Muscle of back (tissue), 13 donors: ENCODE data around the gene ZKSCAN1. TPM values are rescaled to one million over a fixed set of nuclear protein-coding genes. Genes with fewer than 3 reads are reported as not detected.
A peak's percentile ranks its signal among the peaks of the same experiment; 100 is the strongest.
"Not testable (repeated sequence)": the region's sequence is repeated elsewhere in the genome, so short reads cannot be mapped to it uniquely, and the experiment has no call there.

Source experiments
- DNase-seq, 3 donors: peaks; one replicate each; pipeline versions ENCODE4 v3.0.0 to v3.0.0-alpha.2; 2013
- long read RNA-seq, 9 donors: transcript quantifications; one replicate each; lab custom pipeline, GENCODE V29; 2026
- polyA plus RNA-seq, 10 donors: library from polyadenylated mRNA; unstranded; fragments of 120-200 nt; gene quantifications; one replicate each; pipeline ENCODE4 v1.2.1, GENCODE V29; 2013; ENCODE audit not compliant: insufficient read length in 10 of 10

Gene ZKSCAN1
- 10 to 100 TPM; 18.3 to 34.5 (median 31.2) TPM for polyA plus RNA-seq
- long read RNA-seq, donor 1, full-length matches to known transcripts: 2 of 2 reads
- long read RNA-seq, donor 1, partial matches to known transcripts: 0 of 2 reads
- long read RNA-seq, donor 1, other reads (novel, unspliced or antisense): 0 of 2 reads
- long read RNA-seq, donor 2, full-length matches to known transcripts: 3 of 3 reads
- long read RNA-seq, donor 2, partial matches to known transcripts: 0 of 3 reads
- long read RNA-seq, donor 2, other reads (novel, unspliced or antisense): 0 of 3 reads
- long read RNA-seq, donor 3: 0 reads
- long read RNA-seq, donor 4, full-length matches to known transcripts: 5 of 10 reads
- long read RNA-seq, donor 4, partial matches to known transcripts: 5 of 10 reads
- long read RNA-seq, donor 4, other reads (novel, unspliced or antisense): 0 of 10 reads
- long read RNA-seq, donor 5, full-length matches to known transcripts: 6 of 11 reads
- long read RNA-seq, donor 5, partial matches to known transcripts: 5 of 11 reads
- long read RNA-seq, donor 5, other reads (novel, unspliced or antisense): 0 of 11 reads
- long read RNA-seq, donor 6, full-length matches to known transcripts: 2 of 2 reads
- long read RNA-seq, donor 6, partial matches to known transcripts: 0 of 2 reads
- long read RNA-seq, donor 6, other reads (novel, unspliced or antisense): 0 of 2 reads
- long read RNA-seq, donor 7, full-length matches to known transcripts: 1 of 1 reads
- long read RNA-seq, donor 7, partial matches to known transcripts: 0 of 1 reads
- long read RNA-seq, donor 7, other reads (novel, unspliced or antisense): 0 of 1 reads
- long read RNA-seq, donor 8, full-length matches to known transcripts: 5 of 5 reads
- long read RNA-seq, donor 8, partial matches to known transcripts: 0 of 5 reads
- long read RNA-seq, donor 8, other reads (novel, unspliced or antisense): 0 of 5 reads
- long read RNA-seq, donor 9: 0 reads

- peak; percentile 92 to 96 (median 94) for DNase-seq
Observed at GRCh38 chr7:100015232-100016214, at the start of gene ZKSCAN1. Gene ZKSCAN1, plus strand, starts transcription at chr7:100015596. Its CDS starts 7,911 bp downstream, at chr7:100023507.

- DNase-seq: no peak
Observed at GRCh38 chr7:99969298-99969697, 46.1 kb upstream of the ZKSCAN1 start.

GRCh38 chr7:99969813-99970212, 45.6 kb upstream of the ZKSCAN1 start:
- not testable (repeated sequence) for DNase-seq

DNA sequence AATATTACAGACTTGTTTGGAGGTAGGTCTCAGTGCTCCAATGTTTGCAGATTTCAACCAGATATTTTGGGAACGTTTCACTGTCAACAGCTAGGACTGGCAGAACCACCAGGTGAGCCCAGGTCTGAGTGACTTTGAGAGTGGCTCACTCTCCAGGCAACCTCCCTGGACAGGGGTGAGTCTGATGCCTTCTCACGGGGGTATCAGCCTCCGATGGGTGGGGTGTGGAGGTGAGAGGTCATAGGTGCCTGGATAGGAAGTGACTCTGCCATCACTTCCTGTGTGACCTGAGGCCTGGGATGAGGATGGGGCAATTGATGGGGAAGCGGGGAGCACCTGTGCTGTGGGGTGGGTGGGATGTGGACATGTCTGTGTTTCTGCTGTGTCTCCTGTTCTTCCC, 44.2 kb upstream of the ZKSCAN1 start:
- no peak for DNase-seq

DNA sequence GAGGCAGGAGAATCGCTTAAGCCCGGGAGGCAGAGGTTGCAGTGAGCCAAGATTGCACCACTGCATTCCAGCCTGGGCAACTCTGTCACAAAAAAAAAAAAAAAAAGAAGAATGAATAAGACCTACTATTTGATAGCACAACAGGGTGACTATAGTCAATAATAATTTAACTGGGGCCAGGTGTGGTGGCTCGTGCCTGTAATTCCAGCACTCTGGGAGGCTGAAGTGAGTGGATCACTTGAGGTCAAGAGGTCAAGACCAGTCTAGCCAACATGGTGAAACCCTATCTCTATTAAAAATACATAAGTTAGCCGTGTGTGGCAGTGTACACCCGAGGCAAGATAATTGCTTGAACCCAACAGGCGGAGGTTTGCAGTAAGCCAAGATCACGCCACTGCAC, 41.6 kb upstream of the ZKSCAN1 start:
- not testable (repeated sequence) for DNase-seq

GRCh38 chr7:99974681-99975080, 40.7 kb upstream of the ZKSCAN1 start:
- DNase-seq: no peak

DNA sequence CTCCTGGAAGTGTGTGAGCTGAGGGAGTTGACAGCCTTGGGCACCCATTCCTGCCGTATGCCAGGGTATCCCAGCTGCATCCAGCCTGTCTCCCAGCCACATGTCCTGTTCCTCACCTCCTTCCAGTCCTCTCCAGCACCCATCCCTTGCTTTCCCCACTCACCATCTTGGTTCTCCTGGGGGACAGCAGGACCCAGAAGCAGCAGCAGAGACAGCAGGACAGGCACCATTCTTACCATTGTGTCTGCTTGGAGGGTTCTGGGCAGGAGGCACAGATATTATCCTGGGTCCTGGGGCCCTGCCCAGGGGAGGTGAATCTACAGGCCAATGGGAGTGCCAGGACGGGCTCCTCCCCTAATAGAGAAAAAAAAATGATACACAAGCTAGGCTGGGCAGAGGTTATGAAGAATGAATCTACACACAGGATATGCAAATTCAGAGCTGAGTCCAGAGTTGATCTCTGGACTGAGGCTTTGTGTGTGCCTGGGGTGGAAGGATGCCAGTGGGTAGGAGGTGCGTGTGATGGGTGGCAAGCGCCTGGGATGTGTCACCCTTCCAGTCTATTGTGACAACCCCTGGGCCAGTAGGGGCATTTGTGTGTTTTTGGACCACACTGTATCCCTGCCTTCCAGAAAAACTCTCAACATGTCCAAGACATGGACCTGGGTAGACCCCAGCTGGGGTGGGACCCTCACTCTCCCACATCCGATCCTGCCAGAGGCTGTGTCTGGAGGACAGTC, 39.4 kb upstream of the ZKSCAN1 start, which contains the start of gene AZGP1:
TSS of gene AZGP1 (minus strand) at position 250 of the 740 bp plus-strand sequence. CDS start at position 239, 11 bp downstream.
- DNase-seq: no peak

DNA sequence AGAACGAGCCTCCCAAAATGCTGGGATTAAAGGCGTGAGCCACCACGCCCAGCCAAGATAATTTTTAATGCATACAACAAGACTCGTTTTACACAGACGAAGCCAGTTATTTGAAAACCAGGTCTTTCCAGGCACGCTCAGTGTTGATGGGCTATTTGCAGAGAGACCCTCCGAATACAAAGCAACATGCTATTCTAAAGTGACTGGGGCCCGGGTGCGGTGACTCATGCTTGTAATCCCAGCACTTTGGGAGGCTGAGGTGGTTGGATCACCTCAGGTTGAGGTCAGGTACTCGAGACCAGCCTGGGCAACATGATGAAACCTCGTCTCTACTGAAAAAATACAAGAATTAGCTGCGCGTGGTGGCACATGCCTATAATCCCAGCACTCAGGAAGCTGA, 38.8 kb upstream of the ZKSCAN1 start:
- DNase-seq: no peak

DNA sequence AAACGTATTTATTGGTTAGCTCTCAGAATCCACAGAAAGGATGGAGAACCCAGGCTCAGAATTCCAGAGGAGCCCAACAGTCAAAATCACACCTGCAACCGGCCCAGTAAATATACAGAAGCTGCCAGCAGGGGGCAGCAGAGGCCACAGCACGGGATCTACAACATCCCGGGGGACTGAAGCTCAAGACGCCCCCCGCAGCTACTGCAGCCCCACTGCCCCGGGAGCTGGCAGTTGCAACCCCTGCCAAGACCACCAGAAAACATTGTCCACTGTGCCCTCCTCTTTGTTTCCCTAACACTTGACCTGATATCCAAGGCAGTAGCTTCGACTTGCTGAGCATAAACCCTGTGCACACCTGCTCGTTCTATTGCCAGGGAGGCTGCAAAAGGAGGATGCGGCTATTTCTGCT, 35.6 kb upstream of the ZKSCAN1 start:
- DNase-seq: peak in 1 of 3 donors; percentile 21

DNA sequence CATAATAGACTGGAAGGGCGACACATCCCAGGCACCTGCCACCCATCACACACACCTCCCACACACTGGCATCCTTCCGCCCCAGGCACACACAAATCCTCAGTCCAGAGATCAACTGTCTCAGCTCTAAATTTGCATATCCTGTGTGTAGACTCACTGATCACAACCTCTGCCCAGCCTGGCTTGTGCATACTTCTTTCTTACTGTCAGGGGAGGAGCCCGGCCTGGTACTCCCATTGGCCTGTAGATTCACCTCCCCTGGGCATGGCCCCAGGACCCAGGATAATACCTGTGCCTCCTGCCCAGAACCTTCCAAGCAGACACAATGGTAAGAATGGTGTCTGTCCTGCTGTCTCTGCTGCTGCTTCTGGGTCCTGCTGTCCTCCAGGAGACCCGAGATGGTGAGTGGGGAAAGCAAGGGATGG, 34.9 kb upstream of the ZKSCAN1 start:
- DNase-seq: not testable (repeated sequence)

DNA sequence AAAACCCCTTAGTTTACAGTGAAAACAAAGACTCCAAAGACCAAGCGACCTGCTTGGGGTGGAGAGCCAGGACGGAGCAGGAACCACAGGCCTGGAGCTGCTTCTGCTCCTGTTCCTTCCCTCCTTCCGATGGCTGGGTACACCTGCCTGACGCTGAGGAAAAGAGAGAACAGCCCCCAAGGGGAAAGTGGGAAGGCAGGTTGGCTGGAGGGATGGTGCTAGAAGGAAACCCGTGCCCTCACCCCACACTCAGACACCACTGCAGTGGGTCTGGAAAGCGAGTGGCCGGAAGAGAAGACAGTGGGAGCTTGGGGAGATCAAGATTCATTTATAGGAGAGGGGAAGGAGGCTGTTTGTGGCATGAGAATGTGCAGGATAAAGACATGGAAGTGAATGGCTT, 34.3 kb upstream of the ZKSCAN1 start:
- DNase-seq: not testable (repeated sequence)

DNA sequence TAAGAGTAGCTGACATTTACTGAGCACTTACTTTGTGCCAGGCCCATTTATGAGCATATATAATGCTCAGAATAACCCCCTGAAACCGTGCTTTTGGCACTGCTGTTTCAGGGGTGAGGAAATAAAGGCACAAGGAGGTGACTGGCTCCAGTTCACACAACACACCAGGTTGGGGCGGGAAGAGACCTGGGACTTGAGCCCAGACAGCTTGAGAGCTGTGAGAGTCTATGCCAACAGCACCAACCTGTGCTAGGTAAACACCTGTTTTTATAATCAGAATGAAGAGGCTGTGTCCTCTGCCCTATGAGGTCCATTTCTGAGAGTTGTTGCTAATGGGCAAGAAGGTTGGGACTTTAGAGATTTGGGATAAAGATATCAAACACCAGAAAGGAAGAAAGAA, 30.8 kb upstream of the ZKSCAN1 start:
- no peak for DNase-seq

DNA sequence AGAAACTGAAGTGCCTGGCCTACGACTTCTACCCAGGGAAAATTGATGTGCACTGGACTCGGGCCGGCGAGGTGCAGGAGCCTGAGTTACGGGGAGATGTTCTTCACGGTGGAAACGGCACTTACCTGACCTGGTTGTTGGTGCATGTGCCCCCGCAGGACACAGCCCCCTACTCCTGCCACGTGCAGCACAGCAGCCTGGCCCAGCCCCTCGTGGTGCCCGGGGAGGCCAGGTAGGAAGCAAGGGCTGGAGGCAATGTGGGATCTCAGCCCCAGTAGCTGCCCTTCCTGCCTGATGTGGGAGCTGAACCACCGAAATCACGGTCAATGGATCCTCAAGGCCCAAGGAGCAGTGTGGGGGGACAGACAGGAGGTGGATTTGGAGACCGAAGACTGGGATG, 28.1 kb upstream of the ZKSCAN1 start:
- not testable (repeated sequence) for DNase-seq

DNA sequence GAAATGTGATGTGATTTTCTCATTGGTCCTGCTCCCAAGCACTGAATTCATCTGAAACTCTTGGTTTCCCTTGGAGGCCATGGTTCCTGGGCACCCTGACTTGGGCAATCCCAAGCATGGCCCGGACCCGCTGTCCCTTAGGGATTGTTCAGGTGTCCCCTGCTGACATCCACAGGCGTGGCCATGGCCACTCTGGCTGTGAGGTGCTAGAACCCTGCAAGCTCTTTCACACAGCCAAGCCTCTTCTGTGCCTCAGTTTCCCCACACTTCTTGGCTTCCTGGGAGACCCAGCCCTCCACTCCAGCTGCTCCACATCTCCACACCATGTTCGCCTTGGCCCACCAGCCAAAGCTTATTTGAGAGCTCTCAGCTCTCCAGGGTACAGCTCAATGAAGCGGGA, 27.6 kb upstream of the ZKSCAN1 start:
- no peak for DNase-seq

DNA sequence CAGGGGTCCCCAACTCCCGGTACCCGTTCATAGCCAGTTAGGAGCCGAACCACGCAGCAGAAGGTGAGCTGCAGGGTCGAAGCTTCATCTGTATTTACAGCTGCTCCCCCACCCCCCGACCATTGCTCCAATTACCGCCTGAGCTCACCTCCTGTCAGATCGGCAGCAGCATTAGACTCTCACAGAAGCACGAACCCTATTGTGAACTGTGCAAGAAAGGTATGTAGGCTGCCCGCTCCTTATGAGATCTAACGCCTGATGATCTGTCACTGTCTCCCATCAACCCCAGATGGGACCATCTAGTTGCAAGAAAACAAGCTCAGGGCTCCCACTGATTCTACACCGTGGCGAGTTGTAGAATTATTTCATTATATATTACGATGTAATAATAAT, 24.9 kb upstream of the ZKSCAN1 start:
- DNase-seq: peak in 1 of 3 donors; percentile 13

- DNase-seq: not testable (repeated sequence)
Observed at GRCh38 chr7:99991543-99991942, 23.9 kb upstream of the ZKSCAN1 start.

DNA sequence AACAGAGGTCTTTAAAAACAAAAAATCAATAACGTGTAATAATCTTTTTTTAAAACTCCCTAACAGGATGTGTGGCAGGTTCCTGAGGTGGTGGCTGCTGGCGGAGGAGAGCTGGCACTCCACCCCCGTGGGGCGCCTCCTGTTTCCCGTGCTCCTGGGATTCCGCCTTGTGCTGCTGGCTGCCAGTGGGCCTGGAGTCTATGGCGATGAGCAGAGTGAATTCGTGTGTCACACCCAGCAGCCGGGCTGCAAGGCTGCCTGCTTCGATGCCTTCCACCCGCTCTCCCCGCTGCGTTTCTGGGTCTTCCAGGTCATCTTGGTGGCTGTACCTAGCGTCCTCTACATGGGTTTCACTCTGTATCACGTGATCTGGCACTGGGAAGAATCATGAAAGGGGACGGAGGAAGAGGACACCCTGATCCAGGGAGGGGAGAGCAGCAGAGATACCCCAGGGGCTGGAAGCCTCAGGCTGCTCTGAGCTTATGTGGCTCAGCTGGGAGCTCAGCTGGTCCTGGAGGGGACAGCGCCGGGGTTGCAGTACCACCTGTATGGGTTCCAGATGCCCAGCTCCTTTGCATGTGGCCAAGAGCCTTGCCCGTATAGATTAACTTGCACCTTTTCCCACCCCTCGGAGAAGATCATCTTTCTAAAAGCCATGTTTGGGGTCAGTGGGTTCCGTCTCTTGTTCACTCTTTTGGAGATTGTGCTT, 22.9 kb upstream of the ZKSCAN1 start:
- no peak for DNase-seq

DNA sequence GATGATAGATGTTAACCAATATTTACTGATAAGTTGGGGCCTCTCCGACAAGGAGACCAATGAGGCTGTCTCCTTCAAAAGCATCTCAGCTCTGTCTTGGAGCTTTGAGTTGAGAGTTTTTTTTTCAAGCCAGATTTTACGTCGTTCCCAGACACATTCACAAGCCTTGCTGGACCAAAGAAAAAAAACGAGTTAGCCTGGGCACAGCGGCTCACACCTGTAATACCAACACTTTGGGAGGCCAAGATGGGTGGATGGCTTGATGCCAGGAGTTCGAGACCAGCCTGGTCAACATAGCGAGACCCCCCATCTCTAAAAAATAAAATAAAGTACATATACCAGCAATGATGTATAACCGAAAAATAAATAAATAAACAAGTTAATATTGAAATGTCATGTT, 20.6 kb upstream of the ZKSCAN1 start:
- no peak for DNase-seq

DNA sequence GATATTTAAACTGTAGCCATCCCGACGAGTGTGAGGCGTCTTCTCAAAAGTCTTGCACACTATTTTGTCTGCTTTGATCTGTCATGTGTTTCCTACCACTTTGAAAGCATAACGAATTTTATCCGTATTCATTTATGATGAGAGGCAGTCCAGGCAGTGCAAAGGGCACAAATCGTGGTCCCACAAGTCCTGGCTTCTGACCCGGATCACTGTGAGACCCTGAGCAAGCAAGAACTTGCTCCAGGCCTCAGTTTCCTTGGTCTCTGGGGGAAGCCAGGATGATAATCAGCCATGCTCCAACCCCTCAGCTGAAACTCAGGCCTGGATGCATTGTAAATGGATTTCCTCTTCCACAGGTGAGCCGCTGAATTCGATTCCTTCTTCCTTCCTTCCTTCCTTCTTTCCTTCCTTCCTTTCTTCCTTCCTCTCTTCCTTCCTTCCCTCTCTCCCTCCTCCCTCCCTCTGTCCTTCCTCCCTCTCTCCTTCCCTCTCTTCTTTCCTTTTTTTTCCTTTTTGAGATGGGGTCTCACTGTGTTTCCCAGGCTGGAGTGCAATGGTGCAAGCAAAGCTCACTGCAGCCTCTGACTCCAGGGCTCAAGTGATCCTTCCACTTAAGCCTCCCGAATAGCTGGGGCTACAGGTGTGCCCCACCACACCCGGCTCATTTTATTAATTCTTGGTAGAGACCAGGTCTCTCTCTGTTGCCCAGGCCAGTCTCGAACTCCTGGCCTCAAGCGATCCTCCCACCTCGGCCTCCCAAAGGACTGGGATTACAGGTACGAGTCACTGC, 18.4 kb upstream of the ZKSCAN1 start:
- no peak for DNase-seq
